ENCODE measurements around the gene RPL23. TPM values are rescaled to one million over a fixed set of nuclear protein-coding genes. Genes with fewer than 3 reads are reported as not detected.

Gene RPL23
- total and polyA plus RNA-seq, 10 of the 15 experiments (the other 5 are each of a cell fraction or from before 2014, with no cell fraction given) = 2,200 to 4,821 (median 3,043) TPM

GRCh38 chr17:38799501-38800236 is 53.9 kb downstream of the RPL23 start, which contains the start of gene PIP4K2B (continued):
- TF ChIP-seq ZNF687 (IDR thresholded peaks at IDR 0.05) (no peak), FOXK2 (IDR thresholded peaks at IDR 0.05) (peak; percentile 96), IRF3 (IDR thresholded peaks at IDR 0.05) (no peak), BCL11A (IDR thresholded peaks at IDR 0.05; ENCODE audit: low read depth, low read length) (no peak), IRF4 (IDR thresholded peaks at IDR 0.05; ENCODE audit: low read depth, low read length) (no peak), RAD21 (IDR thresholded peaks at IDR 0.05; ENCODE audit: insufficient read depth, low read depth, low read length) (no peak), ZBTB33 (IDR thresholded peaks at IDR 0.05) (0 out of 2 replicates have a peak, but pooled peaks have one; percentile 10), SRF (IDR thresholded peaks at IDR 0.05; ENCODE audit: low read depth in 2 of 2, low read length in 2 of 2) (0 out of 4 replicates have a peak, but pooled peaks of 1 of the 2 experiments have one; percentile 26), RUNX3 (IDR thresholded peaks at IDR 0.05; ENCODE audit: low read length) (no peak; the same call in 1 of the 2 replicates), ZNF207 (IDR thresholded peaks at IDR 0.05; ENCODE audit: borderline replicate concordance) (peak; percentile 89; the same call in 1 of the 2 replicates), CEBPB (IDR thresholded peaks at IDR 0.05; ENCODE audit: borderline replicate concordance in 1 of 2, low read depth in 2 of 2, low read length in 2 of 2) (no peak), TARDBP (IDR thresholded peaks at IDR 0.05; ENCODE audit: borderline replicate concordance) (peak; percentile 23; the same call in 1 of the 2 replicates), MXI1 (IDR thresholded peaks at IDR 0.05; ENCODE audit: low read depth, low read length) (peak; percentile 77), SMC3 (IDR thresholded peaks at IDR 0.05; ENCODE audit: borderline replicate concordance, low read length) (no peak), NR2C1 (IDR thresholded peaks at IDR 0.05) (peak; percentile 40), EZH2 (IDR thresholded peaks at IDR 0.05; ENCODE audit: borderline replicate concordance, control insufficient read depth, low read depth, low read length) (no peak), CHD2 (IDR thresholded peaks at IDR 0.05; ENCODE audit: borderline replicate concordance, low read depth, low read length) (peak; percentile 32; the same call in 1 of the 2 replicates), NFYA (IDR thresholded peaks at IDR 0.05; ENCODE audit: borderline replicate concordance, low read depth, low read length) (no peak), SP1 (IDR thresholded peaks at IDR 0.05; ENCODE audit: low read depth, low read length) (peak; percentile 86), ATF2 (IDR thresholded peaks at IDR 0.05; ENCODE audit: low read length) (no peak)

Data from GM12878 (cell line).